ENCODE data around the gene LDLR.

DNA sequence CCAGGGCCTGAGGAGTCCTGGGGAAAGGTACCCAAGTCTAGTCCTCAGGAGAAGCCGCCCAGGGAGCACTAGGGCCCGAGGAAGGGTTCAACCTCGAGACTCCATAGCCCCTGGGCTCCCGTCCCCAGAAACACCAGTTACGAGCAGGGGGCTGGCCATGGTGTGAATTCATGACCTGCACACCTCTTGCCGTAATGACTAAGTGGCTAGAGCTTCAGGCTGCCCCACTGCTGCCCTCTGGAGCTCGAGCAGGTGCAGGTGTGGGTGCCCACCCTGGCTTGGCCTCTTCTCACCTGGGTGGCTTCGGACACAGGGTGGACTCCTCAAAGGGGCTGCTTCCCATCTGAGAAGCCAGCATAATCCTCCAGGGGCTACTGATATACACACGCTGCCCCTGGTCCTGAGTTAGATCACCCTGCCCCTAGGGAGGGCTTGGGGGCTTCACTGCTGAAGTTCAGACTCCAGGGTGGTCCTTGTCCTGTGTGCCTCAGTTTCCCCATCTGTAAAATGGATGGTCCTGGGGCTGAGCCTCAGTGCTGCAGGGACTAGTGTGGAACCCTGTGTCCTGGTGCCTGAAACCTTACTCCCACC lies 52.8 kb downstream of the LDLR start:
- TF ChIP-seq ZFP3 (CRISPR knock-in tag; IDR thresholded peaks at IDR 0.05) (no peak), ISL1 (CRISPR knock-in tag; IDR thresholded peaks at IDR 0.05) (no peak), ZFP30 (CRISPR knock-in tag; IDR thresholded peaks at IDR 0.05) (no peak), SNAI2 (CRISPR knock-in tag; IDR thresholded peaks at IDR 0.05) (no peak), ARNTL (CRISPR knock-in tag; IDR thresholded peaks at IDR 0.05; ENCODE audit: borderline replicate concordance, low read depth) (no peak), ESRRG (CRISPR knock-in tag; IDR thresholded peaks at IDR 0.05) (no peak), ZNF565 (CRISPR knock-in tag; conservative IDR thresholded peaks at IDR 0.05; ENCODE audit: low read depth) (no peak), OSR1 (CRISPR knock-in tag; IDR thresholded peaks at IDR 0.05) (no peak), ZC3H10 (CRISPR knock-in tag; IDR thresholded peaks at IDR 0.05) (no peak), TCF4 (CRISPR knock-in tag; IDR thresholded peaks at IDR 0.05; ENCODE audit: borderline replicate concordance) (no peak)
- TF ChIP-seq, protein P1, sequence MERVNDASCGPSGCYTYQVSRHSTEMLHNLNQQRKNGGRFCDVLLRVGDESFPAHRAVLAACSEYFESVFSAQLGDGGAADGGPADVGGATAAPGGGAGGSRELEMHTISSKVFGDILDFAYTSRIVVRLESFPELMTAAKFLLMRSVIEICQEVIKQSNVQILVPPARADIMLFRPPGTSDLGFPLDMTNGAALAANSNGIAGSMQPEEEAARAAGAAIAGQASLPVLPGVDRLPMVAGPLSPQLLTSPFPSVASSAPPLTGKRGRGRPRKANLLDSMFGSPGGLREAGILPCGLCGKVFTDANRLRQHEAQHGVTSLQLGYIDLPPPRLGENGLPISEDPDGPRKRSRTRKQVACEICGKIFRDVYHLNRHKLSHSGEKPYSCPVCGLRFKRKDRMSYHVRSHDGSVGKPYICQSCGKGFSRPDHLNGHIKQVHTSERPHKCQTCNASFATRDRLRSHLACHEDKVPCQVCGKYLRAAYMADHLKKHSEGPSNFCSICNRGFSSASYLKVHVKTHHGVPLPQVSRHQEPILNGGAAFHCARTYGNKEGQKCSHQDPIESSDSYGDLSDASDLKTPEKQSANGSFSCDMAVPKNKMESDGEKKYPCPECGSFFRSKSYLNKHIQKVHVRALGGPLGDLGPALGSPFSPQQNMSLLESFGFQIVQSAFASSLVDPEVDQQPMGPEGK (CRISPR knock-in tag; IDR thresholded peaks at IDR 0.05; ENCODE audit: borderline replicate concordance) = no peak
- TF ChIP-seq, protein P2, sequence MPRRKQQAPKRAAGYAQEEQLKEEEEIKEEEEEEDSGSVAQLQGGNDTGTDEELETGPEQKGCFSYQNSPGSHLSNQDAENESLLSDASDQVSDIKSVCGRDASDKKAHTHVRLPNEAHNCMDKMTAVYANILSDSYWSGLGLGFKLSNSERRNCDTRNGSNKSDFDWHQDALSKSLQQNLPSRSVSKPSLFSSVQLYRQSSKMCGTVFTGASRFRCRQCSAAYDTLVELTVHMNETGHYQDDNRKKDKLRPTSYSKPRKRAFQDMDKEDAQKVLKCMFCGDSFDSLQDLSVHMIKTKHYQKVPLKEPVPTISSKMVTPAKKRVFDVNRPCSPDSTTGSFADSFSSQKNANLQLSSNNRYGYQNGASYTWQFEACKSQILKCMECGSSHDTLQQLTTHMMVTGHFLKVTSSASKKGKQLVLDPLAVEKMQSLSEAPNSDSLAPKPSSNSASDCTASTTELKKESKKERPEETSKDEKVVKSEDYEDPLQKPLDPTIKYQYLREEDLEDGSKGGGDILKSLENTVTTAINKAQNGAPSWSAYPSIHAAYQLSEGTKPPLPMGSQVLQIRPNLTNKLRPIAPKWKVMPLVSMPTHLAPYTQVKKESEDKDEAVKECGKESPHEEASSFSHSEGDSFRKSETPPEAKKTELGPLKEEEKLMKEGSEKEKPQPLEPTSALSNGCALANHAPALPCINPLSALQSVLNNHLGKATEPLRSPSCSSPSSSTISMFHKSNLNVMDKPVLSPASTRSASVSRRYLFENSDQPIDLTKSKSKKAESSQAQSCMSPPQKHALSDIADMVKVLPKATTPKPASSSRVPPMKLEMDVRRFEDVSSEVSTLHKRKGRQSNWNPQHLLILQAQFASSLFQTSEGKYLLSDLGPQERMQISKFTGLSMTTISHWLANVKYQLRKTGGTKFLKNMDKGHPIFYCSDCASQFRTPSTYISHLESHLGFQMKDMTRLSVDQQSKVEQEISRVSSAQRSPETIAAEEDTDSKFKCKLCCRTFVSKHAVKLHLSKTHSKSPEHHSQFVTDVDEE (CRISPR knock-in tag; IDR thresholded peaks at IDR 0.05) = no peak
- TF ChIP-seq, protein P3, sequence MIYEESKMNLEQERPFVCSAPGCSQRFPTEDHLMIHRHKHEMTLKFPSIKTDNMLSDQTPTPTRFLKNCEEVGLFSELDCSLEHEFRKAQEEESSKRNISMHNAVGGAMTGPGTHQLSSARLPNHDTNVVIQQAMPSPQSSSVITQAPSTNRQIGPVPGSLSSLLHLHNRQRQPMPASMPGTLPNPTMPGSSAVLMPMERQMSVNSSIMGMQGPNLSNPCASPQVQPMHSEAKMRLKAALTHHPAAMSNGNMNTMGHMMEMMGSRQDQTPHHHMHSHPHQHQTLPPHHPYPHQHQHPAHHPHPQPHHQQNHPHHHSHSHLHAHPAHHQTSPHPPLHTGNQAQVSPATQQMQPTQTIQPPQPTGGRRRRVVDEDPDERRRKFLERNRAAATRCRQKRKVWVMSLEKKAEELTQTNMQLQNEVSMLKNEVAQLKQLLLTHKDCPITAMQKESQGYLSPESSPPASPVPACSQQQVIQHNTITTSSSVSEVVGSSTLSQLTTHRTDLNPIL (CRISPR knock-in tag; IDR thresholded peaks at IDR 0.05; ENCODE audit: low read depth) = no peak
- TF ChIP-seq, protein P4, sequence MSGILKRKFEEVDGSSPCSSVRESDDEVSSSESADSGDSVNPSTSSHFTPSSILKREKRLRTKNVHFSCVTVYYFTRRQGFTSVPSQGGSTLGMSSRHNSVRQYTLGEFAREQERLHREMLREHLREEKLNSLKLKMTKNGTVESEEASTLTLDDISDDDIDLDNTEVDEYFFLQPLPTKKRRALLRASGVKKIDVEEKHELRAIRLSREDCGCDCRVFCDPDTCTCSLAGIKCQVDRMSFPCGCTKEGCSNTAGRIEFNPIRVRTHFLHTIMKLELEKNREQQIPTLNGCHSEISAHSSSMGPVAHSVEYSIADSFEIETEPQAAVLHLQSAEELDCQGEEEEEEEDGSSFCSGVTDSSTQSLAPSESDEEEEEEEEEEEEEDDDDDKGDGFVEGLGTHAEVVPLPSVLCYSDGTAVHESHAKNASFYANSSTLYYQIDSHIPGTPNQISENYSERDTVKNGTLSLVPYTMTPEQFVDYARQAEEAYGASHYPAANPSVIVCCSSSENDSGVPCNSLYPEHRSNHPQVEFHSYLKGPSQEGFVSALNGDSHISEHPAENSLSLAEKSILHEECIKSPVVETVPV (CRISPR knock-in tag; IDR thresholded peaks at IDR 0.05) = no peak

Data from SK-N-SH treated with all-trans-retinoic acid at 6 μM for 48 hours (cell line).